Stimulated activated CD4-positive, alpha-beta T cell treated with anti-CD3 and anti-CD28 coated beads, Interleukin-15, amount 100 ng/mL, for 1 hour (primary cell): ENCODE measurements around the gene A2ML1.
"Not testable (repeated sequence)": the region's sequence is repeated elsewhere in the genome, so short reads cannot be mapped to it uniquely, and the experiment has no call there.

Source experiments
- DNase-seq, 2 donors: peaks; one replicate each; pipeline ENCODE4 v3.0.0-alpha.2; 2020; ENCODE audit warnings: low read depth in 1 of 2, low spot score in 1 of 2

The A2ML1 gene

GRCh38 chr12:8822298-8822697, at the start of gene A2ML1:
Gene A2ML1, plus strand, starts transcription at chr12:8822621. Its CDS starts 31 bp downstream, at chr12:8822652.
- no peak for DNase-seq

DNA sequence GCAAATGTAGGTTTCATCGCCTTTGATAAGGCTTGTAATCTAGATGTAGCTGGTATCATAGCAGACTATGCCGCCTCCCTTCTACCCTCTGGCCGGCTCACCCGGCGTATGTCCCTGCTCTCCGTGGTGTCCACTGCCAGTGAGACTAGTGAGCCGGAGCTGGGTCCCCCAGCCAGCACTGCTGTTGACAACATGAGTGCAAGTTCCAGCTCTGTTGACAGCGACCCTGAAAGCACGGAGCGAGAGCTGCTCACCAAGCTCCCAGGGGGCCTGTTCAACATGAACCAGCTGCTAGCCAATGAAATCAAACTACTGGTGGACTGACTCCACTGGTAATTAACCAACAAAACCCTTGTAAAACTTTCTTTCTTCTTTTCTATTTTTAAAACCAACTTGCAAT, 49.0 kb upstream of the A2ML1 start:
- no peak for DNase-seq

DNA sequence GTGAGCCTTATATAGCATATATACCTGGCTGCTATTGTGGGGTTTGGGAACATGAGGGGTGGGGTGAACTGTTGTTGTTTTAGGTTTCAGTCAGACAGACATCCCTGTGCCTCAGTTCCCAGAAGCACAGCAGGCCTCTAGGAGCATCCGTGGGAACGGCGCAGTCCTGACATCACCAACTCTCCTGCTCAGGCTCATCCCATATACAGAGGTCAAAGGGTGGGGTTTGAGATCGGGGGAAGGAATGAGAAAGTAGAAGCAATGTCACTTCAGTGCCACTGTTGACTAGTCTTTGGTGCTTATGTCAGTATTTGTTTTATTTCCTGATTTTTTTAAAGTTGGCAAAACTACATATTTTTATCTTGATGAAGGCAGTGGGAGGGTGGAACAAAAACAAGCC, 43.1 kb upstream of the A2ML1 start:
- no peak for DNase-seq

- no peak for DNase-seq
These were observed 42.6 kb upstream of the A2ML1 start for GRCh38 chr12:8779862-8780261.

- DNase-seq = no peak
These were observed 42.0 kb upstream of the A2ML1 start for GRCh38 chr12:8780389-8780788.

DNA sequence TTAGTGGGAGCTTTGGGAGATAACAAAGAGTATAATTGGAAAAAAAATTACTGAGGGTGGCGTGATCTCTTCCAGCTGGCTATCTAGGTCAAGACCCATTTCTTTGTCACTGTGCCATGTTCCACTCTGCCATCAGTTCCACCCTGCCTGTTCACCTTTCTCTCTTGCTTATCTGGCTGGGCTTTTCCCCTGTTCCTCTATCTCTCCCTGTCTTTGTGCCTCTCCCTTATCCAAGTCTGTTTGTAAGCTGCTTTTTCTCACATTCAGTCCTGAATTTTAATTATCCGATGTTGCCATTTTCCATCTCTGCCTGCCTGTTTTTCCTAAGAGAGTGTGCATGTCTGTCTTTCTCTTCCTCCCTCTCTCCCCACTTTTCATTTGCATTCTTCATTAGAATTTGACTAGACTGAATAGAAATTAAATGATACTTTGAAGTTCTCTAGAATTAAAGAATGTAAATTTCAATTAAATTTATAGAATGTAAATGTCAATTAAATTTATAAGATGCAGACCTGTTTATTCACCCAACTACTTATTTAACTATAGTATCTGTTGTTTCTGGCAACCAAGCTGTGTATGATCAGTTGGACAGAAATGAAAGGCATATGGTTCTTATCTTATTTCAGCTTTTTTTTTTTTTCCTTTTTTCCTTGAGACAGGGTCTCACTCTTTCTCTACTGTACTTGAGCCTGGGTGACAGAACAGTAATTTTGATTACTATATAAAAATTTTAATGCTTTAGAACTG, 40.9 kb upstream of the A2ML1 start:
- DNase-seq = no peak

GRCh38 chr12:8784290-8784888, 38.0 kb upstream of the A2ML1 start:
- DNase-seq = no peak

GRCh38 chr12:8785499-8785898, 36.9 kb upstream of the A2ML1 start:
- DNase-seq = no peak

DNA sequence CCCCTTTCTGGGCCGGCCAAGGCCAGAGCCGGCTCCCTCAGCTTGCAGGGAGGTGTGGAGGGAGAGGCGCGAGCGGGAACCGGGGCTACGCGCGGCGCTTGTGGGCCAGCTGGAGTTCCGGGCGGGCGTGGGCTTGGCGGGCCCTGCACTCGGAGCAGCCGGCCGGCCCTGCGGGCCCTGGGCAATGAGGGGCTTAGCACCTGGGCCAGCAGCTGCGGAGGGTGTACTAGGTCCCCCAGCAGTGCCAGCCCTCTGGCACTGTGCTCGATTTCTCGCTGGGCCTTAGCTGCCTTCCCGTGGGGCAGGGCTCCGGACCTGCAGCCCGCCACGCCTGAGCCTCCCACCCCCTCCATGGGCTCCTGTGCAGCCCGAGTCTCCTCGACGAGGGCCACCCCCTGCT, 35.2 kb upstream of the A2ML1 start:
- not testable (repeated sequence) for DNase-seq

DNA sequence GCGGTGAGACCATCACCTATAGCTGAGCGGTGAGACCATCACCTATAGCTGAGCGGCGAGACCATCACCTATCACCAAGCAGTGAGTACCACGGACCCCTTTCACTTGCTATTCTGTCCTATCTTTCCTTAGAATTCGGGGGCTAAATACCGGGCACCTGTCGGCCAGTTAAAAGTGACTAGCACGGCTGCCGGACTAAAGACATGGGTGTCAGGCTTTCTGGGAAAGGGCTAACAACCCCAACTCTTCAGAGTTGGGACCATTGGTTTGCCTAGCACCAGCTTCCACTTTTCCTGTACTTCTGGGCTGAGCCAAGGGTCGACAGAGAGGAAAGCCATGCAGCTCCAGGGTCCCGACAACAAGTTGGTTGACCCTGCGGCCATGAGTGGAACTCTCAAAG, 33.7 kb upstream of the A2ML1 start:
- not testable (repeated sequence) for DNase-seq

DNA sequence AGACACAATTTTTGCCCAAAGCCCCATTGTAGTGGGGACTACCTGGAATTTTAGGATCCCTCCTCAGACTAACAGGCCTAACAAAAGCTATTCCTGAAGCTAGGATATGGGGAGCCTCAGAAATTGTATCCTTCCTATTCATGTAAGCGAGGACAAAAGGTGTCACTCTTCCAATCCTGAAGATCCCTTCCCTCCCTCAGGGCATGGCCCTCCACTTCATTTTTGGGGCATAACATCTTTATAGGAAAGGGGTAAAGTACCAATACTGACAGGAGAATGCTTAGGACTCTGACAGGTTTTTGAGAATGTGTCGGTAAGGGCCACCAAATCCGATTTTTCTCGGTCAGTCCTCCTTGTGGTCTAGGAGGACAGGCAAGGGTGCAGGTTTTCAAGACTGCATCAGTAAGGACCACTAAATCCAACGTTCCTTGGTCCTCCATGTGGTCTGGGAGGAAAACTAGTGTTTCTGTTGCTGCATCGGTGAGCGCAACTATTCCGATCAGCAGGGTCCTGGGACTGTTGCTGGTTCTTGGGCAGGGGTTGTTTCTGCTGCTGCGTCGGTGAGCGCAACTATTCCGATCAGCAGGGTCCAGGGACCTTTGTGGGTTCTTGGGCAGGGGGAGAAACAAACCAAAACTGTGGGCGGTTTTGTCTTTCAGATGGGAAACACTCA, 32.9 kb upstream of the A2ML1 start:
- DNase-seq = not testable (repeated sequence)

GRCh38 chr12:8793226-8793625, 29.2 kb upstream of the A2ML1 start:
- DNase-seq = not testable (repeated sequence)

DNA sequence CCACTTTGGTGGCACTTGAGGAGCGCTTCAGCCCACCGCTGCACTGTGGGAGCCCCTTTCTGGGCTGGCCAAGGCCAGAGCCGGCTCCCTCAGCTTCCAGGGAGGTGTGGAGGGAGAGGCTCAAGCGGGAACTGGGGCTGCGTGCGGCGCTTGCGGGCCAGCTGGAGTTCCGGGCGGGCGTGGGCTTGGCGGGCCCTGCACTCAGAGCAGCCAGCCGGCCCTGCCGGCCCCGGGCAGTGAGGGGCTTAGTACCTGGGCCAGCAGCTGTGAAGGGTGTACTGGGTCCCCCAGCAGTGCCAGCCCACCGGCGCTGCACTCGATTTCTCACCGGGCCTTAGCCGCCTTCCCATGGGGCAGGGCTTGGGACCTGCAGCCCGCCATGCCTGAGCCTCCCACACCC, 27.8 kb upstream of the A2ML1 start:
- not testable (repeated sequence) for DNase-seq

DNA sequence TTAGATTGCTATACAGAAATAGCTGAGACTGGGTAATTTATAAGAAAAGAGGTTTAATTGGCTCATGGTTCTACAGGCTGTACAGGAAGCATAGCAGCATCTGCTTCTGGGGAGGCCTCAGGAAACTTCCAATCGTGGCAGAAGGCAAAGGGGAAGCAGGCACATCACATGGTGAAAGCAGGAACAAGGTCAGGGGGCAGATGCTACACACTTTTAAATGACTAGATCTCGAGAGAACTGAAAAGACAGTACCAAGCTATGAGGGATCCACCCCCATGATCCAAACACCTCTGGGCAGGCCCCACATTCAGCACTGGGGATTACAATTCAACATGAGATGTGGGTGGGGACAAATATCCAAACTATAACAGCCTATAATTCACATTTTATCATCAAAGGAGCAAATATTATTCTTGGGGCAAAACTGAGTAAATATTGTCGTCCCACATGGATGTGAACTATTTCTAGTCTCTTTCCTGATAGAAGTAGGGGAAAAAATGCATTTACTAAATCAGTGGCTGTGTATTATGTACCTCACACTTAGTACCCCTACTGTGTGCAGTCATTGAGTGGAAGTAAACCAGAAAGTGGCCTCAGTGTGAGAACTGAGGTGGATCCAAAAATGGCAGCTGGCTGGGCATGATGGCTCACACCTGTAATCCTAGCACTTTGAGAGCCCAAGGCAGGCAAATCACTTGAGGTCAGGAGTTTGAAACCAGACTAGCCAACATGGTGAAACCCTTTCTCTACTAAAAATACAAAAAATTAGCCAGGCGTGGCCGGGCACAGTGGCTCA, 25.4 kb upstream of the A2ML1 start:
- no peak for DNase-seq

- DNase-seq = not testable (repeated sequence)
These were observed 21.2 kb upstream of the A2ML1 start for GRCh38 chr12:8801213-8801612.

DNA sequence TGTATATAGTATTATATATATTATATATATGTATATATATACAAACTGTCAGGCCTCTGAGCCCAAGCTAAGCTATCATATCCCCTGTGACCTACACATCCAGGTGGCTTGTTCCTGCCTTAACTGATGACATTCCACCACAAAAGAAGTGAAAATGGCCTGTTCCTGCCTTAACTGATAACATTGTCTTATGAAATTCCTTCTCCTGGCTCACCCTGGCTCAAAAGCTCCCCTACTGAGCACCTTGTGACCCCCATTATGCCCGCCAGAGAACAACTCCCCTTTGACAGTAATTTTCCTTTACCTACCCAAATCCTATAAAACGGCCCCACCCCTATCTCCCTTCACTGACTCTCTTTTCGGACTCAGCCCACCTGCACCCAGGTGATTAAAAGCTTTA, 17.6 kb upstream of the A2ML1 start:
- DNase-seq = not testable (repeated sequence)

DNA sequence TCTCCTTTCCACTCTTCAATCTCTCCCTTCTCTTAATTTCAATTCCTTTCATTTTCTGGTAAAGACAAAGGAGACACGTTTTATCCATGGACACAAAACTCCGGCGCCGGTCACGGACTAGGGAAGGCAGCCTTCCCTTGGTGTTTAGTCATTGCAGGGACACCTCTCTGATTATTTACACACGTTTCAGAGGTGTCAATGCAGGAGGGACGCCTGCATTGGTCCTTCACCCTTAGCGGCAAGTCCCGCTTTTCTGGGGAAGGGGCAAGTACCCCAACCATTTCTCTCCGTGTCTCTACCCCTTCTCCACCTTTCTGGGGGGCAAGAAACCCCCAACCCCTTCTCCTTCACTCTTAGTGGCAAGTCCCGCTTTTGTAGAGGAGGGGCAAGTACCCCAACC, 16.9 kb upstream of the A2ML1 start:
- not testable (repeated sequence) for DNase-seq

- not testable (repeated sequence) for DNase-seq
These were observed 15.3 kb upstream of the A2ML1 start for GRCh38 chr12:8807084-8807483.

DNA sequence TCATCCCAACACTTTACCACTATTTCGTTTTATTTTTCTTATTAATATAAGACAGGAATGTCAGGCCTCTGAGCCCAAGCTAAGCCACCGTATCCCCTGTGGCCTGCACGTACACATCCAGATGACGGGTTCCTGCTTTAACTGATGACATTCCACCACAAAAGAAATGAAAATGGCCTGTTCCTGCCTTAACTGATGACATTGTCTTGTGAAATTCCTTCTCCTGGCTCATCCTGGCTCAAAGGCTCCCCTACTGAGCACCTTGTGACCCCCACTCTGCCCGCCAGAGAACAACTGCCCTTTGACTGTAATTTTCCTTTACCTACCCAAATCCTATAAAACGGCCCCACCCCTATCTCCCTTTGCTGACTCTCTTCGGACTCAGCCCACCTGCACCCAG, 12.3 kb upstream of the A2ML1 start:
- DNase-seq = not testable (repeated sequence)

DNA sequence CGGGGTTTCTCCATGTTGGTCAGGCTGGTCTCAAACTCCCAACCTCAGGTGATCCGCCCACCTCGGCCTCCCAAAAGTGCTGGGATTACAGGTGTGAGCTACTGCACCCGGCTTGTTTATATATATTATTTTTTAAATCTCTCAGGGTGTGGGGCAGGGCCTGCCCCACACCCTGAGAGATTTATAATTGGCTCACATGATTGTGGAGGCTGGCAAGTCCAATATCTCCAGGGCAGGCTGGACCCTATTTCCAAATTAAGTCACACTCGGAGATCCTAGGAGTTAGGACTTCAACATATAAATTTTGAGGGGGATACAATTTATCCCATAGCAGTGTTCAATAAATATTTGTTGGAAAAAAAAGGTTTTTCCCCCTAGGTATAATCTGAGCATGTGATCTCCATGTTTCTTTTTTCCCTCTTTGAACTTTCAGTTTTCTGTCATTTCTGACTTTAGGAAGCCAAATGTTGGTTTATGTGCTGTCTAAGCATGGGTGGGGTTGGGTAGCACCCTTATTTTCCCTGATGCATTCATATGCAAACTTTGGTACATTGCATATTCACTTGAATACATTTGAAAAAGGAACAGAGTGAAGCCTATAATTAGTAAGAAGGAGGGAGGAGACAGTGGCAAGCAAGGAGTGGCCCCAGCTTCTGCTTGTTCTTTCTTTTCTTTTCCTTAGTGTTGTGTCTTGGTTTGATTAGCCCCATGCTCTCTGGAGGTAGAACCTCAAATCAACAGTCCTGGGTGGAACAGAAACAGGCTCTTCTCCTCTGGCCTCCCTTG, 8.7 kb upstream of the A2ML1 start:
- no peak for DNase-seq
